H9 (cell line): ENCODE results near the gene PITHD1. TPM values are rescaled to one million over a fixed set of nuclear protein-coding genes. Genes with fewer than 3 reads are reported as not detected.

Source experiments
- DNase-seq: peaks from one replicate; pipeline ENCODE4 v3.0.0-alpha.2; 2017
- H2AFZ ChIP-seq: one replicate; pipeline ENCODE4 v1.6.1; 2013; ENCODE audit warnings: mild to moderate bottlenecking, low read length, control low read depth, moderate library complexity
- H2AK5ac ChIP-seq: 2 replicates; pipeline ENCODE4 v1.6.1; 2013; ENCODE audit warnings: low read length, control low read depth, mixed read lengths; ENCODE audit not compliant: insufficient read length
- H2BK120ac ChIP-seq: one replicate; pipeline ENCODE4 v1.6.1; 2013; ENCODE audit warnings: low read depth, mild to moderate bottlenecking, low read length, control low read depth, inconsistent platforms; ENCODE audit not compliant: poor library complexity, severe bottlenecking
- H2BK12ac ChIP-seq: 2 replicates; pipeline ENCODE4 v1.6.1; 2013; ENCODE audit warnings: low read length, control low read depth, mixed read lengths, low read depth; ENCODE audit not compliant: insufficient read length
- H2BK15ac ChIP-seq: 2 replicates; pipeline ENCODE4 v1.6.1; 2013; ENCODE audit warnings: low read depth, low read length, control low read depth
- H2BK20ac ChIP-seq: one replicate; pipeline ENCODE4 v1.6.1; 2013; ENCODE audit warnings: low read depth, mild to moderate bottlenecking, low read length, control low read depth, inconsistent platforms; ENCODE audit not compliant: poor library complexity, severe bottlenecking
- H2BK5ac ChIP-seq: 2 replicates; pipeline ENCODE4 v1.6.1; 2013; ENCODE audit warnings: low read length, control low read depth, mixed read lengths; ENCODE audit not compliant: insufficient read length
- H3K14ac ChIP-seq: 2 replicates; pipeline ENCODE4 v1.6.1; 2013; ENCODE audit warnings: low read length, control low read depth; ENCODE audit not compliant: insufficient read depth
- H3K18ac ChIP-seq: 2 replicates; pipeline ENCODE4 v1.6.1; 2013; ENCODE audit warnings: low read depth, mild to moderate bottlenecking, mixed read lengths, low read length, control low read depth; ENCODE audit not compliant: insufficient read length
- H3K23ac ChIP-seq: 2 replicates; pipeline ENCODE4 v1.6.1; 2013; ENCODE audit warnings: low read length, control low read depth, mixed read lengths, low read depth; ENCODE audit not compliant: insufficient read length
- H3K23me2 ChIP-seq: 2 replicates; pipeline ENCODE4 v1.6.1; 2013; ENCODE audit warnings: low read depth, mild to moderate bottlenecking, mixed read lengths, low read length, control low read depth; ENCODE audit not compliant: insufficient read length, poor library complexity, severe bottlenecking
- H3K27ac ChIP-seq: 2 replicates; pipeline ENCODE4 v1.5.1; 2013; ENCODE audit warnings: low read length, control low read depth, mixed read lengths, low read depth; ENCODE audit not compliant: insufficient read length
- H3K27me3 ChIP-seq: 2 replicates; pipeline ENCODE4 v1.6.1; 2013; ENCODE audit warnings: low read length, control low read depth, inconsistent platforms; ENCODE audit not compliant: insufficient read depth
- H3K4ac ChIP-seq: 2 replicates; pipeline ENCODE4 v1.6.1; 2013; ENCODE audit warnings: low read depth, mild to moderate bottlenecking, control low read depth, inconsistent platforms, low read length, moderate library complexity
- H3K4me1 ChIP-seq: 2 replicates; pipeline ENCODE4 v1.6.1; 2013; ENCODE audit warnings: low read length, control low read depth, inconsistent platforms; ENCODE audit not compliant: insufficient read depth
- H3K4me2 ChIP-seq: 2 replicates; pipeline ENCODE4 v1.6.1; 2013; ENCODE audit warnings: low read length, control low read depth, mixed read lengths; ENCODE audit not compliant: insufficient read length, insufficient read depth
- H3K56ac ChIP-seq: 2 replicates; pipeline ENCODE4 v1.6.1; 2013; ENCODE audit warnings: low read depth, mild to moderate bottlenecking, mixed read lengths, low read length, control low read depth; ENCODE audit not compliant: insufficient read length
- H3K79me1 ChIP-seq: 2 replicates; pipeline ENCODE4 v1.6.1; 2013; ENCODE audit warnings: low read depth, mild to moderate bottlenecking, moderate library complexity, low read length, control low read depth, inconsistent platforms; ENCODE audit not compliant: insufficient read depth, poor library complexity, severe bottlenecking
- H3K79me2 ChIP-seq: 2 replicates; pipeline ENCODE4 v1.6.1; 2013; ENCODE audit warnings: low read length, control low read depth, inconsistent platforms; ENCODE audit not compliant: insufficient read depth
- H3K9ac ChIP-seq: 2 replicates; pipeline ENCODE4 v1.6.1; 2013; ENCODE audit warnings: low read length, control low read depth, mixed read lengths; ENCODE audit not compliant: insufficient read length; ENCODE audit errors: extremely low read depth
- H3K9me3 ChIP-seq: one replicate; pipeline ENCODE4 v1.6.1; 2013; ENCODE audit warnings: low read depth, low read length, inconsistent platforms; ENCODE audit not compliant: control insufficient read depth
- H3T11ph ChIP-seq: one replicate; pipeline ENCODE4 v1.6.1; 2013; ENCODE audit warnings: mild to moderate bottlenecking, low read length, control low read depth, inconsistent platforms
- H4K20me1 ChIP-seq: one replicate; pipeline ENCODE4 v1.6.1; 2013; ENCODE audit not compliant: control insufficient read depth, insufficient read length, insufficient read depth
- H4K5ac ChIP-seq: 2 replicates; pipeline ENCODE4 v1.6.1; 2013; ENCODE audit warnings: low read depth, mild to moderate bottlenecking, mixed read lengths, low read length, control low read depth; ENCODE audit not compliant: insufficient read length
- H4K8ac ChIP-seq: replicated peaks from 2 replicates; pipeline ENCODE4 v1.6.1; 2013; ENCODE audit warnings: low read length, control low read depth, mixed read lengths, low read depth; ENCODE audit not compliant: insufficient read length
- H4K91ac ChIP-seq: 2 replicates; pipeline ENCODE4 v1.6.1; 2013; ENCODE audit warnings: low read depth, mild to moderate bottlenecking, moderate library complexity, mixed read lengths, low read length, control low read depth; ENCODE audit not compliant: insufficient read length
- H3K27ac Mint-ChIP-seq, 3 experiments: 2 replicates in 2 of 3; 3 replicates in 1 of 3; pipeline ENCODE4 v1.8.0; 2020 to 2021; ENCODE audit warnings: mixed read lengths in 3 of 3, mild to moderate bottlenecking in 1 of 3, moderate library complexity in 1 of 3
- H3K27me3 Mint-ChIP-seq: 2 replicates; pipeline ENCODE4 v1.8.0; 2021; ENCODE audit warnings: low read depth, mild to moderate bottlenecking, moderate library complexity, mixed read lengths
- H3K36me3 Mint-ChIP-seq, 3 experiments: 2 replicates in 2 of 3; 3 replicates in 1 of 3; pipeline ENCODE4 v1.8.0; 2020 to 2021; ENCODE audit warnings: low read depth in 3 of 3, mixed read lengths in 3 of 3; ENCODE audit not compliant: insufficient read depth in 1 of 3
- H3K4me1 Mint-ChIP-seq, 2 experiments: 2 replicates each; pipeline ENCODE4 v1.8.0; 2020; ENCODE audit warnings: mixed read lengths in 2 of 2
- H3K4me3 Mint-ChIP-seq, 2 experiments: 2 replicates in 1 of 2; 3 replicates in 1 of 2; pipeline ENCODE4 v1.8.0; 2020 to 2021; ENCODE audit warnings: mild to moderate bottlenecking in 2 of 2, mixed read lengths in 2 of 2, moderate library complexity in 1 of 2
- H3K9me3 Mint-ChIP-seq, 2 experiments: 2 replicates in 1 of 2; 3 replicates in 1 of 2; pipeline ENCODE4 v1.8.0; 2020; ENCODE audit warnings: mild to moderate bottlenecking in 2 of 2, mixed read lengths in 2 of 2, moderate library complexity in 1 of 2
- CTCF ChIP-seq: fragments of 200-600 bp; sonication (generic); conservative IDR thresholded peaks from 3 replicates; pipeline ENCODE4 v1.8.0; 2021; ENCODE audit warnings: antibody characterized with exemption, mild to moderate bottlenecking
- WGBS: extraction: QIAGEN DNeasy Blood & Tissue Kit; methylation state at CpG from one replicate; pipeline ENCODE4 v1.1.7; 2013; ENCODE audit warnings: missing lambda C conversion rate, low lambda C conversion rate, mixed read lengths; ENCODE audit not compliant: insufficient read length; ENCODE audit errors: extremely low coverage; 5-methylcytosine and 5-hydroxymethylcytosine counted together
- total RNA-seq: library from RNA; stranded (reverse); gene quantifications from 2 replicates; pipeline ENCODE4 v1.2.1, GENCODE V29; 2021

Gene PITHD1
- total RNA-seq, 1 experiment from 2014 or later, result 92.0 TPM

GRCh38 chr1:23759277-23759676, 18.9 kb upstream of the PITHD1 start:
- Histone ChIP-seq H2BK5ac (no peak overlapping the region), H2BK15ac (no peak overlapping the region), H3K14ac (no peak overlapping the region), H4K20me1 (peaks cover 2% of the 10 kb centered on the region), H3K4ac (no peak overlapping the region), H3K4me1 (no peaks in the 10 kb centered on the region), H3K27me3 (no peaks in the 10 kb centered on the region), H3K9me3 (no peaks in the 10 kb centered on the region), H3K27ac (no peak overlapping the region), H2BK120ac (no peak overlapping the region), H3K79me1 (no peaks in the 10 kb centered on the region), H3T11ph (no peak overlapping the region), H3K18ac (no peak overlapping the region), H4K8ac (no peak overlapping the region), H3K23ac (no peak overlapping the region), H2BK20ac (no peak overlapping the region), H4K91ac (no peak overlapping the region), H3K79me2 (no peaks in the 10 kb centered on the region), H2AFZ (no peak overlapping the region), H4K5ac (no peak overlapping the region), H2BK12ac (no peak overlapping the region), H3K4me2 (no peak overlapping the region), H3K23me2 (no peaks in the 10 kb centered on the region), H2AK5ac (no peak overlapping the region), H3K9ac (no peak overlapping the region), H3K56ac (no peak overlapping the region)
- peaks cover 41 to 84% (median 83%) of the 10 kb centered on the region in 3 experiments; a peak in 6 of 7 replicates for H3K36me3 Mint-ChIP-seq
- H3K9me3 Mint-ChIP-seq, result no peaks in the 10 kb centered on the region
- H3K27me3 Mint-ChIP-seq, result no peaks in the 10 kb centered on the region
- no peaks in the 10 kb centered on the region for H3K4me1 Mint-ChIP-seq
- WGBS, result no CpG with 5 or more reads among the region's 4 CpGs
- peak overlapping the region in 1 of 3 experiments; percentile 16; a peak in 1 of 7 replicates for H3K27ac Mint-ChIP-seq
- H3K4me3 Mint-ChIP-seq, result no peak overlapping the region
- DNase-seq, result no peak
- TF ChIP-seq CTCF, result no peak
